Jurkat, Clone E6-1 (cell line): ENCODE data around the gene UBALD1.

Experiments
- DNase-seq: peaks from one replicate; pipeline ENCODE4 v3.0.0-alpha.2; 2011; ENCODE audit warnings: low read depth, low spot score
- H3K4me3 ChIP-seq: 2 replicates; pipeline ENCODE4 v1.5.1; 2011; ENCODE audit warnings: mild to moderate bottlenecking, low read length, control low read depth, moderate library complexity

UBALD1 gene

GRCh38 chr16:4602331-4602730, 12.4 kb downstream of the UBALD1 start:
- H3K4me3 ChIP-seq = no peak overlapping the region
- DNase-seq = no peak

DNA sequence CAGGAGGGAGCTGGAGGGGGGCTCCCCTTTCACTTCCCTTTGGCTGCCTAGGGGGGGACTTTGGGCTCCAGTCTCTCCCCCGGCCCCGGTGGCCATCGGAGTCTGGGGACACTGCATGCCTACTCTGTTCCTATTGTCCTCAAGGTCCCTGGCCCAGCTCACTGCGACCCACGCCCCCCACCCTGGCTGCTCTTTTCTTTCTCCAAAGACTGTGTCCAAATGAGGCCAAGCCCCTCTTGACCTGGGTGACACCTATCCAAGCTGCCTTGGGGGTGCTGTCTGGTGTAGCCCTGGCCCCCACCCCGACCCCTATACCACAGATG, 12.9 kb downstream of the UBALD1 start:
- no peak for DNase-seq

DNA sequence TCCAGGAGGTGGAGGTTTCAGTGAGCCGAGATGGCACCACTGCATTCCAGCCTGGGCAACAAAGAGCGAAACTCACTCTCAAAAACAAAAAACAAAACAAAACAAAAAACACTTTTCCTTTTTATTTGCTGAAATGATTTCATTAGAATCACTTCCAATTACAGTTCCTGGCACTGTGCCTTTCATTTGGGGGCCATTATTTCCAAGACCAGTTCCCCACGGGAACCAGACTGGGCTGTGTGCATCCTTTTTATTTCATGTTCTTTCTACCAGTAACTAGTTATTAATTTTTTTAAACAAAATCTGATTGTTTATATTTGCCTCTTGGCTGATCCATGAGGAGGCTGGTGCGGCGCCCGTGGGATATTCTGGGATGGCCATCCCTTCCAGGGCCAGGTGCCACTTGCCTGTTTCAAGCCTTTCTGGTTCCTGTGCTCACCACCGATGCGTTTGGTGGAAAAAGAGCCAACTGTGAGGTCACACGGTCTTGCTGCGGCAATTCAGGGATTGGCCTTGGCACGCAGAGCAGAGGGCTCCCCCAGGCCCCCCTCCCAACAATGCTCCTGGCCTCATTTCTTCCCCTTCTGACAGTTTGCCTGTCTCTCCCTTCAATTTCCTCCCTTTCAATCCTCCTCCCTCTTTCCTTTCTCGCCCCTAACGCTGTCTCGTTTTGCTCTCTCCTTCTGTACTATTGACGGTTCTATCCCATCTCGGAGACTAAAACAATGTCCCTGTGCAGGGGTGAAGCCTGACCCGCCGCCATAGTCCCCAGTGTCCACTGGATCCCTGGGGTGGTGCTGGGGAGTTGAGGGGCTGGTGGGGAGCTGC, 13.4 kb downstream of the UBALD1 start:
- no peak for DNase-seq
- no peak overlapping the region for H3K4me3 ChIP-seq

More for the DNA sequence above, 12.9 kb downstream of the UBALD1 start:
- H3K4me3 ChIP-seq = no peak overlapping the region

DNA sequence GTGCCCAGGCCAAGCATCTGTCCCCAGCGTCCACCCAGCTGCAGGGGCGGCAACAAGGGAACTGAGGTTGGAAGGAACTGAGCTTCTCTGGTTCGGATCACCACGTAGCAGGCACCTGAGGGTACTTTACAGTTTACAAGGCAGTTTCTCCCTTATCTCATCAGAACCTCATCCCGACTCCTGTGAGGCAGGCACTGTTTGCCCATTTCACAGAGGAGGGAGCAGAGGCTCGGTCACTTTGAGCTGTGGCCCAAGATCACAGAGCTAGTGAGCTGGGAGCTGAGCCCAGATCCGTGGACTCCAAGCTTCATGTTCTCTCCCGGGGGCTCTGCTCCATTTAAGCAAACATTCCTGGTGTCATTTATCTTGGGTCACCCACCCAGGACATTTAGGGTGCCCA, 15.1 kb downstream of the UBALD1 start:
- DNase-seq = no peak
- no peak overlapping the region for H3K4me3 ChIP-seq

- DNase-seq = no peak
- H3K4me3 ChIP-seq = no peak overlapping the region
Measured at GRCh38 chr16:4599037-4599436, 15.7 kb downstream of the UBALD1 start.

DNA sequence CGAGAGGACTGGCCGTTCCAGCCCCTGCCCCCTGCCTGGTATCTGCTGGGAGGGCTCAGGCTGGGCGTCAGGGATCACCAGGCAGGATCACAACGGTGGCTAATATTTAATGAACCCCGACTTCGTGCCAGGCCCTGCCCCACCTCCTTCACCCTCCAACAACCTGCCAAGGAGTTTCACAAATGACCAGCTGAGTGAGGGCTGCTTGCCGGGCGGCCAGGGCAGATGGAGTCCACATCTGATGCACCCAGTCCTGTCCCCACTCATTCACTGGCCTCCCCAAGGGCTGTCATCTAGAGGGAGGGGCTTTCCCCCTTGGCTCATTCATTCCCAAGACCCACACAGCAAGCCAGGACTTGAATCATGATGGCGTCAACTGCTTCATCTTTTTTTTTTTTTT, 17.5 kb downstream of the UBALD1 start:
- DNase-seq = no peak
- H3K4me3 ChIP-seq = no peak overlapping the region

DNA sequence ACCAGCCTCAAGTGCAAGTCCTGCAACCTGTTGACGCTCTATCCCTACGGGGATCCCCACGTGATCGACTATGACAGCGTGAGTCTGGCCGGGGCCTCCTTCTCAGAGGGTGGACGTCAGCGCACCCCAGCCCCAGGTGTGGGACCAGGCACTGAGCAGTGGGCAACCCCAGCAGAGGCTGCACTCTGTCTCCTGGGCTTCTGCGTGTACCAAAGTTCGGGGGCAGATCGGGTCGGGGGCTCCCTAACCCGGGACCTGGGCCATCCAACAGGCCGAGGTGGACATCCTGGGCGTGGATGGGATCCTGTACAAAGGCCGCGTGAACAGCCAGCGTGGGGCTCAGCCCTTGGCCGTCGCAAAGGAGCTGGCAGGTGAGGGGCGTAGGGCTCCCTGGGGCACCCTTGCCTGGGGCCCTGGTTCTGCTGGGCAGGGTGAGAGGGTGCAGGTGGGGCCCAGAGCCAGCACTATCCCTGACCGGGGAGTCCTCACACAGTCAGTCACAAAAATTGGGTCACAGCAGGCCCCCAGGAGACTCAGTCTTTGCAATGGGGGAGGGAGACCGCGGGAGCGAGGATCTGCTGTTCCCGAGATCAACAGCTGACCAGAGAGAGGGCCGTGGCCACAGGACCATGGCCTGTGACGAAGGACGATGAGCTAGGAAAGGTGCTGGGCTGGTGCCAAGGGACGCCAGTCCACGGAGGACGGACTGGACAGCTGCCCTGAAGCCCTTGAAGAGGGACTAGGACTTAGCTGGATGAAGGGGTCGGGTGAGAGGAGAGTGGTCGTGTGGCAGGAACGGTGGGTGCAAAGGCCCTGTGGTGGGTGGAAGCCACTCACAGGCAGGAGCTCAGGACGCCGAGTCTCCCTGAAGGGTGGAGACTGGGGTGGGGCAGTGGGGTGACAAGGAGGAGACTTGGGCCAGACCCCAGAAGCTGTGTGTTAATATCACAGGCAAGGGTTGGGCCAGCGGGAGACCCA, 20.0 kb downstream of the UBALD1 start:
- DNase-seq = no peak
- no peak overlapping the region for H3K4me3 ChIP-seq

DNA sequence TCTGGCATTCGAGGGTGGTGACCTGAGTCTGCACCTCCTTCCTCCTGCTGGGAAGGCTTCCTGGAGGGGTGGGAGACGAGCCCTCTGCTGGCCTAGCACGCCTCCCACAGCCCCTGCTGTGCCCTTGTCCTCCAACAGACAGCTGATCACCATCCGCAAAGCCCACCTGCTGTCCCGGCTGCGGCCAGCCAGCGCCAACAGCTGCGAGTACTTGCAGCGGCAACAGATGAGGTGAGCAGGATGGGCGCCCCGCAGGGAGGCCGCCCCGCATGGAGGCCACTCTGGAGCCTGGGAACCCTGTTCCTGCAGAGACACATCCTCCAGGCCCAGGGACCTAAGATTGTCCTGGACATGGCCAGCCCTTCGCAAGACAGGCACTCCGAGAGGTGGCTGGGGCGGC, 21.6 kb downstream of the UBALD1 start:
- DNase-seq = no peak
- H3K4me3 ChIP-seq = no peak overlapping the region

GRCh38 chr16:4591706-4592470, 22.8 kb downstream of the UBALD1 start:
- H3K4me3 ChIP-seq = no peak overlapping the region
- DNase-seq = no peak

GRCh38 chr16:4591191-4591590, 23.5 kb downstream of the UBALD1 start:
- H3K4me3 ChIP-seq = no peak overlapping the region
- no peak for DNase-seq

- no peak overlapping the region for H3K4me3 ChIP-seq
- no peak for DNase-seq
Measured at GRCh38 chr16:4588961-4589360, 25.7 kb downstream of the UBALD1 start.

- no peak for DNase-seq
- no peak overlapping the region for H3K4me3 ChIP-seq
Measured at GRCh38 chr16:4588386-4588785, 26.3 kb downstream of the UBALD1 start.

DNA sequence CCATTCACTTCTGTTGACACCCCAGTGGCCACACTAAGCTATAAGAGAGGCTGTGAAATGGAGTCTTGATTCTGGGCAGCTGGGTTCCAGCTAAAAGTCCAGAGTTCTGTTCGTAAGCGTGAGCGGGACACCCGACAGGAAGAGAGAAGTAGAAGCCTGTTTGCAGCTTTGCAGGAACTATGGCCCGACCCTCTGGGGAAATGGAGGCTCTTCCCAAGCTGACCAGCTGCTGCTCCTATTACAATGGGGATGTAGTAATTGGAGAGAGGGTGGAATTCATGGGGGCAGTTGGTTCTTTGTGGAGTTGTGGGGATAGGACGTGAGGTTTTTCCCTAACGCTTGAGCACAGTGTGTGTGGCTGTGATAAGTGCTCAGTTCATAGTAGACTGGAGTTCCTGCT, 28.4 kb downstream of the UBALD1 start:
- no peak overlapping the region for H3K4me3 ChIP-seq
- no peak for DNase-seq

DNA sequence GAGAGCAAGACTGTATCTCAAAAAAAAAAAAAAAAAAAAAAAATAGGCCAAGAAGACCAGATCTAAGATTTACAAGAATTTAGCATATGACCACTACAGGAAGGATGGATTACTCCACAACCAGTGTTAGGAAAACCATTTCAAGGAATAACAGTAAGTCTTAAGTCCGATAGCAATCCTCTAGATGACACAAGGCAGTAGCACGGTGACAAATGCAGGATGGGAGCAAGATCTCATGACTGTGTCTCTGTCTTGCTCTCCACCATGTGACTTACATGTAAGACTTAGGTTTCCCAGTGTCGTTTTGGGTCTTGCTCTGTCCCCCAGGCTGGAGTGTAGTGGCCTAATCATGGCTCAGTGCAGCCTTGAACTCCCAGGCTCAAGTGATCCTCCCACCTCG, 30.8 kb downstream of the UBALD1 start:
- no peak for DNase-seq
- H3K4me3 ChIP-seq = no peak overlapping the region

DNA sequence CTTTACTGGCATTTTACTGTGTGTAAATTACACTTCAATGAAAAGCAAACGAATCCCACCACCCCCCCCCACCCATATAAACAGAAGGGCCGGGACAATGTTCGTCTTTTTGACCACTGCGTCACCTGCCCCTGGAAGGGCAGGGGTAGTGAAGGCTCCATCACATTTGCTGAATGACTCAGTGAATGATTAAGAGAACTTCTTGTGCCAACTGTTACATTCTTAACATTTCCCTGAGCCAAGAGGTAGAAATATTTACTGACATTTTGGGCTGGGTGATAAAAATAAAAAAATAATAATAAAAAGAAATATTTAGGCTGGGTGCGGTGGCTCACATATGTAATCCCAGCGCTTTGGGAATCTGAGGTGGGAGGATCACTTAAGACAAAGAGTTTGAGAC, 34.4 kb downstream of the UBALD1 start:
- H3K4me3 ChIP-seq = no peak overlapping the region
- DNase-seq = no peak

- no peak overlapping the region for H3K4me3 ChIP-seq
Measured at GRCh38 chr16:4578961-4579530, 35.6 kb downstream of the UBALD1 start.

GRCh38 chr16:4576008-4576407, 38.7 kb downstream of the UBALD1 start:
- H3K4me3 ChIP-seq = no peak overlapping the region
- DNase-seq = no peak

More at GRCh38 chr16:4578961-4579530, 35.6 kb downstream of the UBALD1 start:
- DNase-seq = no peak

GRCh38 chr16:4574919-4575705, 39.6 kb downstream of the UBALD1 start:
- no peak overlapping the region for H3K4me3 ChIP-seq
- DNase-seq = no peak
